Panc1 (cell line): Measurements from ENCODE around the gene ZNF710. TPM values are rescaled to one million over a fixed set of nuclear protein-coding genes. Genes with fewer than 3 reads are reported as not detected.
A peak's percentile ranks its signal among the peaks of the same experiment; 100 is the strongest.

Experiments
- ATAC-seq: fragments of 200-7000 bp; cut with Tn5 transposase; 2 replicates; pipeline ENCODE4 v1.9.1; 2020; ENCODE audit warnings: mild to moderate bottlenecking, moderate library complexity
- BruUV-seq: library from RNA; stranded (reverse); fragments of 400-500 nt; replicated peaks from 2 replicates; lab custom pipeline; 2021; lab: Mats Ljungman, UMichigan
- CTCF ChIA-PET: fragments of 300-600 bp; sonication (Branson Sonifier 250); formaldehyde crosslinking; loops from one replicate; lab custom pipeline; 2022; ENCODE audit warnings: antibody characterized with exemption; lab: Charles Lee
- POLR2A ChIA-PET: fragments of 300-600 bp; sonication (Branson Sonifier 250); formaldehyde crosslinking; loops from one replicate; lab custom pipeline; 2022; ENCODE audit warnings: antibody characterized with exemption; lab: Charles Lee
- DNase-seq: peaks from one replicate; pipeline ENCODE4 v3.0.0-alpha.2; 2010; ENCODE audit warnings: low read depth, low spot score
- H3K27ac ChIP-seq: 2 replicates; pipeline ENCODE4 v1.5.1; 2011; ENCODE audit warnings: mild to moderate bottlenecking, low read length, inconsistent platforms
- H3K27me3 ChIP-seq: fragments of 200-500 bp; sonication (Bioruptor generic); 2 replicates; pipeline ENCODE4 v1.6.0; 2014; ENCODE audit warnings: low read length, inconsistent platforms; ENCODE audit not compliant: control insufficient read depth, insufficient read depth
- H3K36me3 ChIP-seq: fragments of 200-500 bp; sonication (Bioruptor generic); 2 replicates; pipeline ENCODE4 v1.5.1; 2014; ENCODE audit warnings: inconsistent platforms, mild to moderate bottlenecking, low read length, moderate library complexity; ENCODE audit not compliant: control insufficient read depth, insufficient read depth
- H3K4me1 ChIP-seq: 2 replicates; pipeline ENCODE4 v1.5.1; 2011; ENCODE audit warnings: inconsistent platforms, mild to moderate bottlenecking, low read length, moderate library complexity; ENCODE audit not compliant: control insufficient read depth, insufficient read depth
- H3K4me3 ChIP-seq, 2 experiments: 2 replicates each; pipeline ENCODE4 v1.5.1; 2011 to 2012; ENCODE audit warnings: low read depth in 2 of 2, low read length in 2 of 2, mild to moderate bottlenecking in 2 of 2, inconsistent platforms in 1 of 2, moderate library complexity in 1 of 2
- H3K9me3 ChIP-seq: fragments of 200-500 bp; sonication (Bioruptor generic); 2 replicates; pipeline ENCODE4 v1.5.1; 2014; ENCODE audit warnings: low read depth, mild to moderate bottlenecking, inconsistent platforms, low read length, moderate library complexity; ENCODE audit not compliant: control insufficient read depth, insufficient read depth
- POLR2AphosphoS5 ChIP-seq: IDR thresholded peaks from 2 replicates; pipeline ENCODE4 v1.6.1; 2012; ENCODE audit warnings: mild to moderate bottlenecking, low read depth, low read length, moderate library complexity
- REST ChIP-seq, 2 experiments: IDR thresholded peaks; 2 replicates each; pipeline ENCODE4 v1.6.1; 2011 to 2012; ENCODE audit warnings: low read depth in 2 of 2, control low read depth in 1 of 2, low read length in 1 of 2, mild to moderate bottlenecking in 1 of 2, moderate library complexity in 1 of 2; ENCODE audit not compliant: insufficient read depth in 1 of 2
- SIN3A ChIP-seq: IDR thresholded peaks from 2 replicates; pipeline ENCODE4 v1.6.1; 2012; ENCODE audit warnings: low read depth, mild to moderate bottlenecking, low read length, moderate library complexity, borderline replicate concordance; ENCODE audit not compliant: insufficient read depth
- TCF7L2 ChIP-seq: IDR thresholded peaks from 2 replicates; pipeline ENCODE4 v1.6.1; 2011; ENCODE audit warnings: mild to moderate bottlenecking, low read depth, low read length, inconsistent platforms
- in situ Hi-C: cut with HindIII; loops from 2 replicates; pipeline ENCODE4 v1.10.0; 2016; ENCODE audit warnings: low sequenced_read_pairs, low pct_unique_long_range_greater_than_20kb
- intact Hi-C: fragments of 100-400 bp; cut with micrococcal nuclease; formaldehyde crosslinking; loops from one replicate; pipeline ENCODE4 v1.10.0; 2022; ENCODE audit not compliant: unreplicated experiment
- total RNA-seq: library from RNA; stranded (reverse); gene quantifications from one replicate; pipeline ENCODE4 v1.2.1, GENCODE V29; 2021; ENCODE audit not compliant: unreplicated experiment
- TF ChIP-seq, protein P1 (sequence below): fragments of 450-650 bp; IDR thresholded peaks from 2 replicates; pipeline ENCODE4 v1.5.1; 2017; ENCODE audit warnings: mild to moderate bottlenecking

Gene ZNF710
- total RNA-seq, 1 experiment from 2014 or later = 15.8 TPM

DNA sequence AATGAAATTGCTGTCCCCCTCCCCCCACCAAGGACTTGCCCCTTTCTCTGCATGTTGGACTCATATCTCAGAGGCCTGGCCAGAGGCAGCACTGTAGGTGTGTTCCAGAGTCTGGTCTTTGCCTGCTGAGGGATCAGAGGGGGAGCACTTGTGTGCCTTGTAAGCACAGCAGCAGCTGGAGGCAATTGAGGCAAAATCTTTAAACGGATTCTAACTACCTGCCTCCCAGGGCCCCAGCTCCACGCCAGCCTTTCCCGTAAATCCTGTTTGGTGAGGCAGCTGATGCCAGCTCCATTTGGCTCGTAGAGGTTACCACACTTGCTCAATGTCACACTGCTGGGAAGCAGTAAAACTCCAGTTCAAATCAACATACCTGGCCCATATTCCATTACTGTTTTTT lies 103.4 kb downstream of the ZNF710 start:
- no TSS peak for BruUV-seq
- no peaks in the 10 kb centered on the region for H3K36me3 ChIP-seq
- H3K9me3 ChIP-seq = no peaks in the 10 kb centered on the region
- TF ChIP-seq, protein P1, sequence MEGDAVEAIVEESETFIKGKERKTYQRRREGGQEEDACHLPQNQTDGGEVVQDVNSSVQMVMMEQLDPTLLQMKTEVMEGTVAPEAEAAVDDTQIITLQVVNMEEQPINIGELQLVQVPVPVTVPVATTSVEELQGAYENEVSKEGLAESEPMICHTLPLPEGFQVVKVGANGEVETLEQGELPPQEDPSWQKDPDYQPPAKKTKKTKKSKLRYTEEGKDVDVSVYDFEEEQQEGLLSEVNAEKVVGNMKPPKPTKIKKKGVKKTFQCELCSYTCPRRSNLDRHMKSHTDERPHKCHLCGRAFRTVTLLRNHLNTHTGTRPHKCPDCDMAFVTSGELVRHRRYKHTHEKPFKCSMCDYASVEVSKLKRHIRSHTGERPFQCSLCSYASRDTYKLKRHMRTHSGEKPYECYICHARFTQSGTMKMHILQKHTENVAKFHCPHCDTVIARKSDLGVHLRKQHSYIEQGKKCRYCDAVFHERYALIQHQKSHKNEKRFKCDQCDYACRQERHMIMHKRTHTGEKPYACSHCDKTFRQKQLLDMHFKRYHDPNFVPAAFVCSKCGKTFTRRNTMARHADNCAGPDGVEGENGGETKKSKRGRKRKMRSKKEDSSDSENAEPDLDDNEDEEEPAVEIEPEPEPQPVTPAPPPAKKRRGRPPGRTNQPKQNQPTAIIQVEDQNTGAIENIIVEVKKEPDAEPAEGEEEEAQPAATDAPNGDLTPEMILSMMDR = no peak
- TF ChIP-seq POLR2AphosphoS5 (no peak), TCF7L2 (no peak), REST (IDR thresholded peaks at IDR 0.05; ENCODE audit: insufficient read depth in 1 of 2, low read depth in 2 of 2, low read length in 1 of 2) (no peak)
- POLR2A ChIA-PET = no interaction called here
- intact Hi-C loops (no loop called here), in situ Hi-C loops (no loop called here)
- H3K4me1 ChIP-seq = peaks cover 49% of the 10 kb centered on the region
- no peak for DNase-seq
- no peak for ATAC-seq
- H3K27ac ChIP-seq = peak overlapping the region; percentile 72
- CTCF ChIA-PET = interaction anchor here (0.6 kb wide), 1 partner anchor 15 kb away, joined by 18 read pairs; no protein-coding TSS in a partner anchor
- no peak overlapping the region for H3K4me3 ChIP-seq
- no peaks in the 10 kb centered on the region for H3K27me3 ChIP-seq

GRCh38 chr15:90105521-90105920 lies 104.4 kb downstream of the ZNF710 start:
- H3K4me1 ChIP-seq = peaks cover 39% of the 10 kb centered on the region
- no peaks in the 10 kb centered on the region for H3K36me3 ChIP-seq
- no peak for ATAC-seq

More at GRCh38 chr15:90105521-90105920, 104.4 kb downstream of the ZNF710 start:
- no TSS peak for BruUV-seq
- Histone ChIP-seq H3K4me3 (no peak overlapping the region), H3K9me3 (no peaks in the 10 kb centered on the region), H3K27me3 (no peaks in the 10 kb centered on the region), H3K27ac (no peak overlapping the region)
- intact Hi-C loops (no loop called here), in situ Hi-C loops (no loop called here)
- POLR2A ChIA-PET = interaction anchor here (0.6 kb wide), 1 partner anchor 659 kb away, joined by 3 read pairs; no protein-coding TSS in a partner anchor
- CTCF ChIA-PET = no interaction called here
- TF ChIP-seq SIN3A = no peak
- no peak for TF ChIP-seq TCF7L2
- TF ChIP-seq, protein P1 = no peak
- TF ChIP-seq REST (IDR thresholded peaks at IDR 0.05; ENCODE audit: insufficient read depth in 1 of 2, low read depth in 2 of 2, low read length in 1 of 2) = no peak
- TF ChIP-seq POLR2AphosphoS5 = no peak
- no peak for DNase-seq
